SK-N-SH (cell line): Measurements from ENCODE around the gene PYGO2.

ENCODE experiments used
- CHD2 ChIP-seq: fragments of 150-350 bp; IDR thresholded peaks from 2 replicates; pipeline ENCODE4 v1.6.1; 2018; ENCODE audit warnings: low read length; ENCODE audit not compliant: partially characterized antibody
- EZH2phosphoT487 ChIP-seq: fragments of 200-600 bp; sonication (generic); IDR thresholded peaks from 2 replicates; pipeline ENCODE4 v1.6.1; 2017; ENCODE audit warnings: low read depth, mixed run types, mild to moderate bottlenecking, antibody characterized with exemption, moderate library complexity, borderline replicate concordance
- FOSL2 ChIP-seq: IDR thresholded peaks from 2 replicates; pipeline ENCODE4 v1.4.0; 2012; ENCODE audit warnings: low read depth, mild to moderate bottlenecking, moderate library complexity, borderline replicate concordance
- FOXJ3 ChIP-seq: sonication (generic); formaldehyde crosslinking; IDR thresholded peaks from 2 replicates; pipeline ENCODE4 v1.5.1; 2020; ENCODE audit warnings: mild to moderate bottlenecking, missing genetic modification reagents
- FOXM1 ChIP-seq: IDR thresholded peaks from 2 replicates; pipeline ENCODE4 v1.4.0; 2012; ENCODE audit warnings: low read depth, mild to moderate bottlenecking
- JUND ChIP-seq: IDR thresholded peaks from 2 replicates; pipeline ENCODE4 v1.4.0; 2012
- MXI1 ChIP-seq: IDR thresholded peaks from 2 replicates; pipeline ENCODE4 v1.6.1; 2012; ENCODE audit warnings: mild to moderate bottlenecking, low read depth, low read length, improper control_type of control experiment
- NFIC ChIP-seq: IDR thresholded peaks from 2 replicates; pipeline ENCODE4 v1.4.0; 2012; ENCODE audit warnings: borderline replicate concordance
- POLR2AphosphoS5 ChIP-seq: IDR thresholded peaks from 2 replicates; pipeline ENCODE4 v1.6.1; 2012; ENCODE audit warnings: low read depth, low read length
- RCOR1 ChIP-seq: fragments of 150-350 bp; IDR thresholded peaks from 2 replicates; pipeline ENCODE4 v1.6.1; 2017; ENCODE audit warnings: antibody characterized with exemption, low read length
- SMC3 ChIP-seq: IDR thresholded peaks from 2 replicates; pipeline ENCODE4 v1.6.1; 2012; ENCODE audit warnings: low read depth, low read length, improper control_type of control experiment
- TF ChIP-seq, protein P1 (sequence below): fragments of 200-600 bp; sonication (generic); IDR thresholded peaks from 2 replicates; pipeline ENCODE4 v1.6.1; 2017; ENCODE audit warnings: antibody characterized with exemption, mild to moderate bottlenecking, moderate library complexity
- TF ChIP-seq, protein P2 (sequence below): IDR thresholded peaks from 2 replicates; pipeline ENCODE4 v1.4.0; 2012; ENCODE audit warnings: low read depth

DNA sequence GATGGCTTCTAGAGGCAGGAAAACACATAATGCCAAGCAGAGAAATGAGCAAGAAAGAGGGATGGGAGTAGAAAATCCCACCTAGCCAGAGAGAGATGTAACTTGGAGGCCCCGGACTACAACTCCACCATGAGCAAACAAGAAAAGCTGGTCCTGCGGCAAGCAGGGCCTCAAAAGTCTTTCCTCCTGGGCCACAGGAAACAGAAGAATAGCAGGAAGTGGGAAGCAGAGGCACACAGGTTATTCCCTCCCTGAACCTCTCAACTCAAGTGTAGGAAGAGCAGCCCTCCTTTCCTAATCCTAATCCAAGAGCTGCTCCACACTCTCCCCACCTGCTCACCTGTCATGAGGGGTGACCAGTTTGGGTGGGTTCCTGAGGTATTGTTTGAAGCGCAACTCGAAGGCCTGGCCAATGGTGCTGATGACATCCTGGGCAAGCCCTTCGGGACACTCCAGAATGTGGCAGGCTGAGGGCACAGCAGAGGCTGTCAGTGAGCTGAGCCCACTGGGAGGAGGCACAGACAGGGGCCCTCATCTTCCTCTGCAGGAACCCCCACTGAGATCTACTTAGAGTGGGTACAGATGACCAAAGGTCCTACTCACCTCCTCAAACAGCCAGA lies 5.9 kb upstream of the PYGO2 start:
- no peak for TF ChIP-seq EZH2phosphoT487
- TF ChIP-seq, protein P1, sequence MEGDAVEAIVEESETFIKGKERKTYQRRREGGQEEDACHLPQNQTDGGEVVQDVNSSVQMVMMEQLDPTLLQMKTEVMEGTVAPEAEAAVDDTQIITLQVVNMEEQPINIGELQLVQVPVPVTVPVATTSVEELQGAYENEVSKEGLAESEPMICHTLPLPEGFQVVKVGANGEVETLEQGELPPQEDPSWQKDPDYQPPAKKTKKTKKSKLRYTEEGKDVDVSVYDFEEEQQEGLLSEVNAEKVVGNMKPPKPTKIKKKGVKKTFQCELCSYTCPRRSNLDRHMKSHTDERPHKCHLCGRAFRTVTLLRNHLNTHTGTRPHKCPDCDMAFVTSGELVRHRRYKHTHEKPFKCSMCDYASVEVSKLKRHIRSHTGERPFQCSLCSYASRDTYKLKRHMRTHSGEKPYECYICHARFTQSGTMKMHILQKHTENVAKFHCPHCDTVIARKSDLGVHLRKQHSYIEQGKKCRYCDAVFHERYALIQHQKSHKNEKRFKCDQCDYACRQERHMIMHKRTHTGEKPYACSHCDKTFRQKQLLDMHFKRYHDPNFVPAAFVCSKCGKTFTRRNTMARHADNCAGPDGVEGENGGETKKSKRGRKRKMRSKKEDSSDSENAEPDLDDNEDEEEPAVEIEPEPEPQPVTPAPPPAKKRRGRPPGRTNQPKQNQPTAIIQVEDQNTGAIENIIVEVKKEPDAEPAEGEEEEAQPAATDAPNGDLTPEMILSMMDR, result no peak
- TF ChIP-seq CHD2, result no peak
- TF ChIP-seq RCOR1, result no peak
- no peak for TF ChIP-seq FOXM1
- TF ChIP-seq NFIC, result no peak
- TF ChIP-seq SMC3, result no peak
- TF ChIP-seq, protein P2, sequence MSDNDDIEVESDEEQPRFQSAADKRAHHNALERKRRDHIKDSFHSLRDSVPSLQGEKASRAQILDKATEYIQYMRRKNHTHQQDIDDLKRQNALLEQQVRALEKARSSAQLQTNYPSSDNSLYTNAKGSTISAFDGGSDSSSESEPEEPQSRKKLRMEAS, result no peak
- no peak for TF ChIP-seq POLR2AphosphoS5
- no peak for TF ChIP-seq JUND
- TF ChIP-seq MXI1, result no peak
- TF ChIP-seq FOSL2, result no peak
- TF ChIP-seq FOXJ3, result no peak
